SKM-1 treated with dmso at 0.1 percent for 144 hours (cell line): ENCODE results near the gene ALKBH6.
"Not testable (repeated sequence)": the region's sequence is repeated elsewhere in the genome, so short reads cannot be mapped to it uniquely, and the experiment has no call there.

Experiments
- DNase-seq: peaks from one replicate; lab custom pipeline; 2025; ENCODE audit not compliant: unreplicated experiment; lab: John Stamatoyannopoulos, UW

The ALKBH6 gene

GRCh38 chr19:36014012-36014924, at the start of gene ALKBH6:
TSS of gene ALKBH6 (minus strand) at chr19:36014213. CDS start at chr19:36013397, 816 bp downstream.
- DNase-seq: peak; percentile 98

DNA sequence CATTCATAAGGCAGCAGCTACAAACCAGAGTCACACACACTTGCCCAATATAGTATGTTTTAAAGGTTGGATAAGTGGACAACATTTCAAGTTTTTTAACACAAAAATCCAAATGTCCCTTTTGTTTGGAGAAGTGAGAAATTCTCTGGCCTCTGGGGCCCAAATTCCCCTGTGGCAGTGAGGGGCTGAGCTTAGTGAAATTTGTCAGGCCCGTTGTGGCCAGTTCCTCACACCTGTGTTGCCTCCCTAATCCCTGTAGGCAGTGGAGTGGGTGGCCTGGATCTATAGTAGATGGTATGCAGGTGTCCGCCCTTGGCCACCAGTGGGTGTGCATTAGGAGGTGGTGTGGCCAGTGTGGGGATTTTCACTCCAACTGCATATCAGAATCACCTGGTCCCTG, 47.4 kb upstream of the ALKBH6 start:
- DNase-seq: no peak

GRCh38 chr19:36060430-36060829, 46.4 kb upstream of the ALKBH6 start:
- no peak for DNase-seq

GRCh38 chr19:36059180-36059910, 45.3 kb upstream of the ALKBH6 start:
- no peak for DNase-seq

- DNase-seq: no peak
Measured at GRCh38 chr19:36058481-36059179, 44.6 kb upstream of the ALKBH6 start.

- peak; percentile 93 for DNase-seq
Measured at GRCh38 chr19:36054733-36055686, 41.0 kb upstream of the ALKBH6 start, which contains the start of gene WDR62. TSS of gene WDR62 (plus strand) at chr19:36054897. CDS start at chr19:36054972, 75 bp downstream.

DNA sequence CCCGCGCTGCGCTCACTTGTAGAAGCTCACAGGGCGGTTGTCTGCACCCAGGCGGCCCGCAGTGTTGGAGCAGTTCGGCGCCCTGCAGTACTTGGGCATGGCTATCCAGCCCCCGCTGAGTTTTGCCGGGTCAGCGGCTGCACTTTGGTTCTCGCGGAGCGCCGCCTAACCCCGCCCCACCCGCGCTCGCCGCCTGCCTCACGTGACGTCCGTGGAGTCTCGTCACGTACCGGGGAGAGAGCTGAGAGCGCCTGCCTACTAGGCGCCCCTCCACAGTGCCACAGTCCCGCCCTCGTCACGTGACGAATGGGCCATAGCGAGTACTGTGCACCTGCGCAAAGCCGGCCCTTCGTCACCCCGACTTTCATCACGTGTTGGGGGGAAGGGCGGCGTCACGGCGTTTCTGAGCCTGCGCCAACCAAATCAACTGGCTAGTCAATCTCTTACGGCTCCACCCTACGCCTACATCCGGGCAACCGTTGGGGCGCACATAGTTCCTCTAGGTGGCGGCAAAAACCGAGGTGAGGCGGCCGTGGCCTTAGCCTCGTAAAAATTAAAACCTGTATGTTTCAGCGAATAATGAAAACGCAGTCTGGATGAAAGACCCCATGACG, 40.2 kb upstream of the ALKBH6 start, which contains the start of gene THAP8:
TSS of gene THAP8 (minus strand) at position 167 of the 614 bp plus-strand sequence. CDS start at position 99, 68 bp downstream.
- peak; percentile 97 for DNase-seq

DNA sequence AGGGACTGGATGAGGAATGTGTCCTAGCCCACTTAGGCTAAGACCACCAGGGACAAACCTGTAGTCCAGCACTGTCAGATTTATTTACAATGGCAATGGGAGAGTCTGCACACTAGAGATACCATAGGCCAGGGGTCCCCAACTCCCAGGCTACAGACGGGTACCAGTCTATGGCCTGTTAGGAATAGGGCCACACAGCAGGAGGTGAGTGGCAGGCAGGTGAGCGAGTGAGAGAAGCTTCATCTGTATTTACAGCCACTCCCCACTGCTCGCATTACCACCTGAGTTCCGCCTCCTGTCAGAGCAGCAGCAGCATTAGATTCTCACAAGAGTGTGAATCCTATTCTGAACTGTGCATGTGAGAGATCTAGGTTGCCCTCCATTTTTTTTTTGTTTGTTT, 37.6 kb upstream of the ALKBH6 start:
- DNase-seq: no peak

- DNase-seq: no peak
Measured at GRCh38 chr19:36051236-36051635, 37.2 kb upstream of the ALKBH6 start.

- DNase-seq: no peak
Measured at GRCh38 chr19:36049080-36049698, 35.2 kb upstream of the ALKBH6 start.

GRCh38 chr19:36047835-36048234, 33.8 kb upstream of the ALKBH6 start:
- DNase-seq: no peak

DNA sequence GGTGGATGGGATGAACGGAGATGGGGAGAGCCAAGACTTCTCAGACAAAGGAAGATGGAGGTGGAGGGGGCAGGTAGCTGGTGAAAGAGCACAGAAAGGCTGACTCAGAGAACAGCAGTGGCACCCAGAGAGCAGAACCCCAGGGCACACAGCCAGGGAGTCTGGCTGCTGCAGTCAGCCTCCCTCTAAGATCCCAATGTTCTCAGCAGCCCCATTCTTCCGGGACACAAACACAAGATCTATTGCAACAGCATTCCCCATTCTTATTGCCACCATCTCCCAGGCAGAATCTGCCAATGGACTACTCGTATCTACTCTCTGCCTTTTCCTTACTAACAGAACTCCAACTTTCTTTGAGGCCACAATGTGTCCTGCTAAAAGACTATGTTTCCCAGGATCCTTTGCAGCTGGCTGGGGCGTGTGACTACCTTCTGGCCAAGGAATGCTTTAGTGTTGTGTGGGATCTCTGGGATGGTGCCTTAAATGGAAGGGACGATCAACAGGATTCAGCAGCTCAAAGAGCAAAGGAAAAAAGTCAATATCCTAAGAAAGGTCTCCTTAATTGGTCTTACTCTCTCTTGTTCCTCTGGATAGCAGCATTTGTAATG, 32.5 kb upstream of the ALKBH6 start:
- no peak for DNase-seq

DNA sequence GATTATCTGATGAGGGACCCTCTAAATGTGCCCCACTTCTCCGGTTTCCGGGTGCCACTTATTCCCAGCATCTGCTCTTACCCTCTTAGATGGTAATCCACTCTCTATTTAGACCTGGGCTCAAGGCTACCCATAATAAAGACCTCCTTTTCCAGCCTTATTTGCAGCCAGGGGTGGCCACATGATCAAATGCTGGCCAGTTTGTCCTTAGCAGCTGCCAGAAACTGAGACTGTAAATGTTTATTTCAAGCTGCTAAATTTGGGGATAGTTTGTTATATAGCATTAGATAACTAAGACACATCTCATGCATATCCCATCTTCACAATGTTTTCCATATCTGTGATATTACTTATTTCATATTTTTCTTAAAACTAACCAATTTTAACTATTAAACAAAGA, 29.9 kb upstream of the ALKBH6 start:
- no peak for DNase-seq

DNA sequence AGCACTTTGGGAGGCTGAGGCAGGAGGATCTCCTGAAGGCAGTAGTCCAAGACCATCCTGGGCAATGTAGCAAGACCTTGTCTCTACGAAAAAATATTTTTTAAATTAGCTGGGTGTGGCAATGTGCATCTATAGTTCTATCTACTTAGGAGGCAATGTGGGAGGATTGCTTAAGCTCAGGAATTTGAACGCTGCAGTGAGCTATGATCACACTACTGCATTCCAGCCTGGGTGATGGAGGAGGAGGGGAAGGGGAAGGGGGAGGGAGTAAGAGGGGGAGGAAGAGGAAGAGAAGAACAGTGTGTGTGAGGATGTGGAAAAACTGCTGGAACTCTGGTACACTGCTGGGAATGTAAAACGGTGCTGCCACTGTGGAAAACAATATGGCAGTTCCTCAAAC, 27.8 kb upstream of the ALKBH6 start:
- DNase-seq: no peak

GRCh38 chr19:36041092-36041491, 27.1 kb upstream of the ALKBH6 start:
- not testable (repeated sequence) for DNase-seq

DNA sequence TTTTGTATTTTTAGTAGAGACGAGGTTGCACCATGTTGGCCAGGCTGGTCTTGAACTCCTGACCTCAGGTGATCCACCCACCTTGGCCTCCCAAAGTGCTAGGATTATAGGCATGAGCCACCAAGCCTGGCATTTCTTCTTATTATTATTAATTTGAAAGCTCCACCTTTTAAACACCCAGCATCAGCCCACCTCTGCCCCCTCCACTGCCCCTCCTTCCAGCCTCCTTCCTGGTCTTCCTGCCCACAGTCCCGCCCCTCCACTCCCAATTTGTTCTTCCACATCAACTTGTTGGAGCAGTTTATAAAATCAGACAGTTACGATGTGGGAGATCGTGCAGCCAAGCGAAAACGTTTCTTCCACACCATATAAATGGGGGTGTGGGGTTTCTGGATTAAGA, 26.5 kb upstream of the ALKBH6 start:
- DNase-seq: no peak

DNA sequence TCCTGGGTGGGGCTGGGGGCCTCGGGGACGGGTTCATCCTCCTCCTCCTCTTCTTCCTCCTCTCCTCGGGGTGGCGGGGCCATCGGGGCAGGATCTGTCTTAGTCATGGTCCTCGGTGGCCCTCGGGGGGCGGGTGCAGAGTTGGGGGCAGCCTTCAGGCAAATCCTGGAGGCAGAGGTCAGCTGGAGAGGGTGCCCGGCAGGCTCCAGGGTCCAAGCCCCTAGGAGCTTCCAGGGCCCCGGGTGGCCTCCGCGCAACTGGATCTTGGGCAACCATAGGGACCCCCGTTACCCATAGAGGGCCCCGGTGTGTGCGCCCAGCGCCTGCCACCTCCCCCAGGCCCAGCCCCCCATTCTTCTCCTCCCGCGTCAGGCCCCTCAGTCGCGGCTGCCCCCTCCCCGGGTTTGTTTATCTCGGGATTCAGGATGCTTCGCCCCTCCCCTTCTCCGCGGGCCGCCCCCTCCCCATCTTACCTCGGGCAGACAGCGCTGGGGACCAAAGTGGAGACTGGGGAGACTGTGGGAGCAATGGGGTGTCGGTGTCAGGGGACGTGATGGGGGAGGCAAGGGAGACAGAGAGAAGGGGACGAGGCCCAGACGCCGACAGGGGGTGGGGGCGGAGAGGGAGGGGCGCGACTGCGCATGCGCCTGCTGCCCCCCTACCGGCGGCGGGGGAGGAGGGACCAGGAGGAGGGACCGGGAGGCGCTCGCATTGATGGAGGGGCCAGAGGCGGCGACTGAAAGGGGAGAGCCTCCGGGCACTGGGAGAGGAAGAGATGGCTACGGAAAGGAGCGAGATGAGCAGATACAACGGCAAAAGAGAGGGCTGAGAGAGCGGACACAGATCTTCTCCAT, 18.5 kb upstream of the ALKBH6 start, which contains the start of gene CLIP3:
TSS of gene CLIP3 (minus strand) at position 623 of the 854 bp plus-strand sequence. CDS start at position 107, 516 bp downstream.
- DNase-seq: no peak

GRCh38 chr19:36031308-36031707, 17.3 kb upstream of the ALKBH6 start:
- DNase-seq: no peak
